Occipital lobe (tissue), 2 donors: Measurements from ENCODE around the gene SCN7A. TPM values are rescaled to one million over a fixed set of nuclear protein-coding genes. Genes with fewer than 3 reads are reported as not detected.
"Not testable (repeated sequence)": the region's sequence is repeated elsewhere in the genome, so short reads cannot be mapped to it uniquely, and the experiment has no call there.

ENCODE experiments used
- DNase-seq: peaks from one replicate; lab custom pipeline; 2025; lab: John Stamatoyannopoulos, UW
- total RNA-seq: library from RNA; depleted of rRNA; stranded (reverse); fragments of >200 nt; gene quantifications from one replicate; pipeline ENCODE4 v1.2.3, GENCODE V29; 2014

The SCN7A gene
- total RNA-seq, 1 donor from 2014 or later, result 1.6 TPM

DNA sequence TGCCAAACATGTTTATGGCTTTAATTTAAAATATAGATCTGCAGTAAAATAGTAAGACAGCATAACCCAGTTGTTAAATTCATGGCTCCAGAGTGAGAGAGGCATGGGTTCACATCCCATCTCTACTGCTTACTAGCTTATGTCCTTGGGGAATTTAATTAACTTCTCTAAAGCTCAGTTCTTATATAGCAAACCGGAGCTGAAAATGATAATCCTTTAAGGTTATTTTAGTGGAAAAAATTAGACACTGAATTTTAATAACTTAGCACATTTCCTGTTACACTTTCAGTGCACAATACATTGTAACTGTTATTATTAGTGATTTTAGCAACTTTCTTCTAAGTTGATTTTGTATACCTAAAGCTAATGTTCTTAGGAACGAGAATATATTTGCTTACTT is 133.1 kb downstream of the SCN7A start:
- DNase-seq, result no peak

DNA sequence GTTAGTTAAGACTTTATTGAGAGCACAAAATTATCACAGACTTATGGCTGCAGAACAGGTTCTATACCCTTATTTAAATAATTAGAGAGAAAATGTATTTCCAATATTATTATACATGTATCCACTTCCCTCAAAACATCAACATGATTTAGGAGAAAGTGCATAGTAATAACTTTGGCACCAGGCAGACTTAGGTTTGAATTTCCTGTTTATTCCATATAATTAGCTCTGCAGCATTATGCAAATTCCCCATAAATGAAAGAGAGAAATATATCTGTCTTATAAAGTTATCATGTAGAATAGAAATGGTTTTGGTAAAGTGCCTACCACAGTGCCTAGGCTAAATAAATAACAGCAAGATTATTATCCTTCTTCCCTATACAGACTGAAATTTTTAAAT is 133.6 kb downstream of the SCN7A start:
- no peak for DNase-seq

DNA sequence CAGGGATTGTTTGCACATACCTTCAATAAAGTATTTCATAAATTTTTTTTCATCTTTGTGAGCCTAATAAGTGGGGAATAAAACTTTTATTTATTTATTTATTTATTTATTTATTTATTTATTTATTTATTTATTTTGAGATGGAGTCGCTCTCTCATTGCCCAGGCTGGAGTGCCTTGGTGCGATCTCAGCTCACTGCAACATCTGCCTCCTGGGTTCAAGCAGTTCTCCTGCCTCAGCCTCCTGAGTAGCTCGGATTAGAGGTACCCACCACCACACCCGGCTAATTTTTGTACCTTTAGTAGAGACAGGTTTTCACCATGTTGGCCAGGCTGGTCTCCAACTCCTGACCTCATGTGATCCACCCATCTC is 136.1 kb downstream of the SCN7A start:
- not testable (repeated sequence) for DNase-seq

DNA sequence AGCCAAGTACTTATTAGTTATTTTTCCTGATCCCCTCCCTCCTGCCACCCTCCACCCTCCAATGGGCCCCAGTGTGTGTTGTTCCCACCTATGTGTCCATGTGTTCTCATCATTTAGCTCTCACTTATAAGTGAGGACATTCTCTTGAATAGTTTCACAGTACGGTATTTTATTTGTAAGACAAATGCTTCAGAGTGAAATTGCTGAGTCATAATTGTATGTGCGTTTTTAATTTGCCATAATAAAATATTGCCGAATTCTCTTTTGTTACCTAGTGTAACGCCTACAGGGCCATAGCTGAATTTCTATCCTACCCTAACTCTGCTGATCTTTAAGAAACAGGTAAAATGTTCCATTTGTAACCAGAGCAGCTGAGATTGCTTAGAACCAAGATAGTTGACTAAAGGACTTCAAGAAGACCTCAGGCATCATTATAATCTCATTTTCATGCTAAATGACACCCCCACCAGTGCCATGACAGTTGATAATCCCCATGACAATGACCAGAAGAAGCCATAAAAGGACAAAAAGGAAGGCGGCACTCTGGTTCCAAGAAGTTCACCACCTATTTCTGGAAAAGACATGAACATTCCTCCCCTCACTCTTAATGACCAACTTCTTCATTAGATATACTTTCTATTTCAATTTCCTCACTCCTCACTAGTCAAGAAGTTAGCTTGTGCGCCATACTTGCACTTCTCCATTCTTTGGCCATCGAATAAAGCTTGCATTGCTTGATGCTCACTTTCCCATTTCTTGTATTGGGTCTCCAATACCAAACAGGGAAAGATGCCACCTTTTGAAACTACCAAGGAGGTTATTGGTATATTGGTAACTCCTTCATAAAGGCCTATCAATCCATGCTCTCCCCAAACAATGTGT is 136.7 kb downstream of the SCN7A start:
- no peak for DNase-seq

Other genes starting within 250 kb of the SCN7A start
- 121 TPM for gene SCN9A, start 118.3 kb downstream of the SCN7A start, total RNA-seq